Camera-type eye (tissue), 1 donor: Measurements from ENCODE around the gene PSMA8. TPM values are rescaled to one million over a fixed set of nuclear protein-coding genes. Genes with fewer than 3 reads are reported as not detected.

Source experiments
- total RNA-seq: library from RNA; depleted of rRNA; stranded (reverse); fragments of >200 nt; gene quantifications from one replicate; pipeline ENCODE4 v1.2.3, GENCODE V29; 2014

The PSMA8 gene
- total RNA-seq: not detected

DNA sequence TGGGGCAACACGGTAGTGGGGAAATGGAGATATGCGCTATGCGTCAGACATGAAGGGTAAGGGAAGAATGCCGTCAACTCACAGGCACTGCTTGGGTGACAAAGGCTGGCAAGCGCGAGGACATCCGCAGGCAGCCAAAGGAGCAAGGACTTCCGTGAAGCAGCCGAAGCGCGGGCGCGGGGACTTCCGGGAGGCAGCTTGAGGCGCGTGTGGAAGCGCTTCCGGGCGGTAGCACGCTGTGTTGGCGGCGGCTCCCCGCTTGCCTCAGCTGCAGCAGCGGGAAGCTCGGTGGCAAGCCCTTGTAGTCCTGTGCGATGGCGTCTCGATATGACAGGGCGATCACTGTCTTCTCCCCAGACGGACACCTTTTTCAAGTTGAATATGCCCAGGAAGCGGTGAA, at the start of gene PSMA8:
Gene PSMA8 (plus strand): TSS at position 218 of the 400 bp plus-strand sequence. CDS start 97 bp downstream, at position 315.

DNA sequence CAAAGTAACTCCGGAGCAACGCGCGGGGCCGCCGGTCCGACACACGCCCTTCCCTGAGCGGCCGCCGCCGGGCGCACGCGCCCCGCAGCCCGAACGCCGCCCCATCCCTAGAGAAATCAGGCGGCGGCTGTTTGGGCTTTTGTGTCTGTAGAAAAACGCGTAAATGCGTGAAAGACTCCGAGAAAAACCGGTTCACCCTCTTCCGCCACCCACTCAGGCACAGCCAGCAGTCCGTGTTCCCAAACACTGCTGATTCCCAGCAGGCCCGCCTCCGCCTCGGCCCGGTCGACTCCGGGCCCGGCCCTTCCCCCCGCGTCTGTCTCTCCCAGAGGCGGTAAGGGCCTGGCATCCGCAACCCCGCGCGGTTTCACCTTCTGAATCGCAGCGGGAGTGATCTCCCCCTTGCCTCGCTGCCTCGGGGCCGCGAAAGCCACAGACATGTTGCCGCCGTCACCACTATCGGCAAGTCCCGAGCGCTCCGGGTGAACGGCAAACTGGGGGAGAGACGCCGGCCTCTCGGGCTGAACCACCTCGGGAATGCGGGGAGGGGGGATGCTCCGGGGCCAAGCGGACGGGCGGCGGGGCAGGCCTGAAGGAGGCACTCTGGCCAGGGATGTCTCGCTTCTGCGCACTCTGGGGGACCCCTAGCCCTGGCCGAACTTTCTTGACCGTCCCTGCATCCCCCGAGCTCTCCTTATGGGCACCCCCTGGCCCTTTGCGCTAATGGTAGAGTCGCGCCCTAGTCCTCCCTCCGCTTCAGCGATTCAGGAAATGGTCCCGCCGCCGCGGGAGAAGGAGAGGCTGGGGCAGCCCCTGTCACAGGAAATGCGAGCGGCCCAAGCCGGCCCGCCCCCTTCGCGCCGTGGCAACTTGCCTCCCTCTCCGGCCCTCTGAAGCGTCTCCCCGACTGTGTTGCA, 43.3 kb upstream of the PSMA8 start, which contains the start of gene SS18:
Gene SS18 (minus strand): TSS at position 484 of the 917 bp plus-strand sequence. CDS start 44 bp downstream, at position 440.

DNA sequence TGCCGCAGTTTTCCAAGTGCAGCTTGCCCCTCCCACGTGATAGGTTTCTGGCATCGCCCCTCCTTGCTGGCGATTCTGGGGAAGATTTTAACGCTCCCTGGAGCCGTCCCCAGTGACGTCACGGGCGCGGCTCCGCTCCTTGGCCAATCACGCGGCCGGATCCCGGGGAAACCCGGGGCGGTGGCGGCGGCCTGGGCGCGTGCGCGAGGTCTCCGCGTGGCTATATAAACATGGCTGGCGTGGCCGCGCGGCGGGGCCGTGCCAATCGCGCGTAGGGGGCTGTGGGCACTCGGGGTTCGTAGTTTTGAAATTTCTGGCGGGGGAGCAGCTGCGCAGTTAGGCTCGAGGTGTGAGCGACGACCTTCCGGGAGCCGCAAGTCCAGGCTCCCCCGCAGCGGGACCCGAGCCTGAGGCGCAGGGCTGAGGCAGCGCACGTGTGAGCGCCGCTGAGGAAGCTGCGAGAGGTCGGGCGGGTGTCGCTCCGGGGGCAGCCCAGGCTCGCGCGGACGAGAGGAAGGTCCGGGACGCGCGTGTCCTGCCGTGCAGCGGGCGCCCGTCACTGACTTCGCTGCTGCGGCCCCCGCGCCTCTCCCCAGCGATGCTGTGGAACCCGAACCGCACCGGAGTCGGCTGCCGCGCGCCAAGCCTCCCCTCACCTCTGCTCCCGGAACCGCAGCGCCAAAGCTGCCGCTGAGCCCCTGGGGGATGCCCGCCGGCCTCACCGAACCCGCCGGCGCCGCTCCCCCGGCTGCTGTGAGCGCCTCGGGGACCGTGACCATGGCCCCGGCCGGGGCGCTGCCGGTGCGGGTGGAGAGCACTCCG, 92.8 kb downstream of the PSMA8 start, which contains the start of gene TAF4B:
Gene TAF4B (plus strand): TSS at position 217 of the 822 bp plus-strand sequence. CDS start 489 bp downstream, at position 706.

Other genes starting within 250 kb of the PSMA8 start
- 160 TPM for gene SS18, start 43.3 kb upstream of the PSMA8 start, total RNA-seq
- 7.8 TPM for gene TAF4B, start 92.6 kb downstream of the PSMA8 start, total RNA-seq